ENCODE measurements around the gene RNF150.
"Not testable (repeated sequence)": the region's sequence is repeated elsewhere in the genome, so short reads cannot be mapped to it uniquely, and the experiment has no call there.

The RNF150 gene

GRCh38 chr4:140810591-140811169 is 322.6 kb downstream of the RNF150 start:
- DNase-seq, result not testable (repeated sequence)

Measured in activated naive CD4-positive, alpha-beta T cell treated with Interleukin-2 at 50 U/mL for 16 hours (primary cell).